ENCODE results near the gene FGR.

Gene FGR

GRCh38 chr1:27569506-27570291 is 65.3 kb downstream of the FGR start:
- no peak for DNase-seq

- DNase-seq = no peak
Measured at GRCh38 chr1:27569088-27569460, 65.9 kb downstream of the FGR start.

- DNase-seq = peak in 45 of 58 donors; percentile 16 to 80 (median 50)
Measured at GRCh38 chr1:27568300-27569087, 66.5 kb downstream of the FGR start.

GRCh38 chr1:27567971-27568299 is 67.0 kb downstream of the FGR start:
- no peak for DNase-seq

- DNase-seq = peak in 4 of 58 donors; percentile 19 to 52 (median 32)
Measured at GRCh38 chr1:27567146-27567526, 67.8 kb downstream of the FGR start.

- DNase-seq = peak in 2 of 58 donors; percentile 33 to 65
Measured at GRCh38 chr1:27566462-27567145, 68.4 kb downstream of the FGR start.

GRCh38 chr1:27564710-27565649 is 70.0 kb downstream of the FGR start:
- peak in 30 of 58 donors; percentile 20 to 64 (median 38) for DNase-seq

GRCh38 chr1:27563591-27564471 is 71.2 kb downstream of the FGR start:
- peak in 14 of 58 donors; percentile 18 to 73 (median 32) for DNase-seq

- no peak for DNase-seq
Measured at GRCh38 chr1:27563341-27563590, 71.7 kb downstream of the FGR start.

GRCh38 chr1:27562534-27563340 is 72.2 kb downstream of the FGR start:
- DNase-seq = peak in 1 of 58 donors; percentile 28

All from anterior cingulate cortex (tissue), 58 donors.